SK-N-SH treated with all-trans-retinoic acid at 6 μM for 48 hours (cell line): ENCODE results near the gene IGLL5.

Source experiments
- CREB5 ChIP-seq: fragments of 250-450 bp; sonication (Bioruptor Pico); IDR thresholded peaks from 2 replicates; pipeline ENCODE4 v1.5.1; 2020; ENCODE audit warnings: low read depth, mild to moderate bottlenecking, moderate library complexity
- SNAI2 ChIP-seq: fragments of 250-450 bp; sonication (Bioruptor Pico); IDR thresholded peaks from 2 replicates; pipeline ENCODE4 v1.5.0; 2020; ENCODE audit warnings: mild to moderate bottlenecking, moderate library complexity
- ZFP3 ChIP-seq: fragments of 250-450 bp; sonication (Bioruptor Pico); IDR thresholded peaks from 2 replicates; pipeline ENCODE4 v1.5.0; 2020; ENCODE audit warnings: mild to moderate bottlenecking, moderate library complexity

DNA sequence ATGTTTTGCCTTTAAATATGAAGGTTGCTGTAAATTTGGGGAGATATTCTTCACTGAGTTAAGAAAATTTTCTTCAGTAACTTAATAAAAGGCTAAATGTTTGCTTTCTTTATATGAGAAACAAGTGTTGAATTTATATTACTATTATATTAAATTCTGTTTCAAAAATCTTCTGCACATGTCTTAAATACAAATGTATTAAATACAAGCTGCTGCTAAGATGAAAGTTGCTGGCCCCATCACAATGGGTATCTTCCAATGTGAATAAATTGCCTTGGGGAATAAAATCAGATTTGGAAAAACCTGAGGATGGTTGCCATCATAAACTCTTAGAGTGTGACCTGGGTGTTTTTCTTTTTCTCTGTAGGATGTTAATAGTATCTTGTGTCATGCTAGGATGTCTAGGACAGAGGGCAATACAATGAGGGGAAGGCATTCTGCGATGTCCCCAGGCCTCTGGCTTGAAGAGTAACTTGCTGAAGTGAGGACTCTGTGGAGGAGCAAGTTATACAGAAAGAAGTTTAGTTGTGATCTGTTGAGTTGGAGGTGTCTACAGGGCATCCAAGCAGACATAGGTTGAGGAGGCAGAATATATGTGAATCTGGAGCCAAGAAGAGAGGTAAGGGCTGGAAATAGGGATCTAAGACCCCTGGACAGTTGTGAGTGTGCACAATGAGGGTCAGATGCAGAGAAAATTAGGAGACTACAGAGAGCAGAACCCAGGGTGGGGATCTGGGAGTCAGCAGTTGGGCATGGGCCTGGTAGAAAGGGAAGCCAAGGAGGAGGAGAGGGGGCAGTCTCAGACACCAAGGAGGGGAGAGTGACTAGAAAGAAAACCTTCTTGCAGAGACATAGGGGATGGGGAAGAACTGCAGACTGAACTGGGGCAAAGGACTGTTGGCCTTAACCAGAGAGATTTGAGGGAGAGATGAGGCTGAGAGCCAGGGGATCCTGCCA is 4.8 kb downstream of the IGLL5 start:
- no peak for TF ChIP-seq CREB5 (CRISPR knock-in tag)
- TF ChIP-seq ZFP3 (CRISPR knock-in tag) = no peak
- no peak for TF ChIP-seq SNAI2 (CRISPR knock-in tag)
